Measurements from ENCODE around the gene SUPT3H. TPM values are rescaled to one million over a fixed set of nuclear protein-coding genes. Genes with fewer than 3 reads are reported as not detected.
"Not testable (repeated sequence)": the region's sequence is repeated elsewhere in the genome, so short reads cannot be mapped to it uniquely, and the experiment has no call there.

SUPT3H gene
- total RNA-seq, 1 donor from 2014 or later = 16.0 TPM

- TF ChIP-seq CTCF (IDR thresholded peaks at IDR 0.05; ENCODE audit: partially characterized antibody, unreplicated experiment) = no peak
- DNase-seq = no peak
- no peaks in the 10 kb centered on the region for H3K36me3 Mint-ChIP-seq (ENCODE audit: unreplicated experiment)
- H3K4me1 Mint-ChIP-seq (ENCODE audit: low read depth, unreplicated experiment) = no peaks in the 10 kb centered on the region
- H3K27ac Mint-ChIP-seq (ENCODE audit: unreplicated experiment) = no peak overlapping the region
- no peaks in the 10 kb centered on the region for H3K27me3 Mint-ChIP-seq (ENCODE audit: unreplicated experiment)
- H3K4me3 Mint-ChIP-seq (ENCODE audit: unreplicated experiment) = no peak overlapping the region
- no peaks in the 10 kb centered on the region for H3K9me3 Mint-ChIP-seq (ENCODE audit: unreplicated experiment)
Measured at GRCh38 chr6:45154679-45155078, 223.1 kb downstream of the SUPT3H start.

GRCh38 chr6:45148711-45149341 lies 228.9 kb downstream of the SUPT3H start:
- no peaks in the 10 kb centered on the region for H3K9me3 Mint-ChIP-seq (ENCODE audit: unreplicated experiment)
- H3K4me1 Mint-ChIP-seq (ENCODE audit: low read depth, unreplicated experiment) = no peaks in the 10 kb centered on the region
- H3K27me3 Mint-ChIP-seq (ENCODE audit: unreplicated experiment) = no peaks in the 10 kb centered on the region
- no peak for DNase-seq
- no peak for TF ChIP-seq CTCF (IDR thresholded peaks at IDR 0.05; ENCODE audit: partially characterized antibody, unreplicated experiment)
- no peak overlapping the region for H3K4me3 Mint-ChIP-seq (ENCODE audit: unreplicated experiment)
- no peaks in the 10 kb centered on the region for H3K36me3 Mint-ChIP-seq (ENCODE audit: unreplicated experiment)
- H3K27ac Mint-ChIP-seq (ENCODE audit: unreplicated experiment) = no peak overlapping the region

- Mint-ChIP-seq H3K9me3 (ENCODE audit: unreplicated experiment) (no peaks in the 10 kb centered on the region), H3K27ac (ENCODE audit: unreplicated experiment) (no peak overlapping the region), H3K4me3 (ENCODE audit: unreplicated experiment) (no peak overlapping the region), H3K27me3 (ENCODE audit: unreplicated experiment) (no peaks in the 10 kb centered on the region), H3K4me1 (ENCODE audit: low read depth, unreplicated experiment) (no peaks in the 10 kb centered on the region), H3K36me3 (ENCODE audit: unreplicated experiment) (no peaks in the 10 kb centered on the region)
- DNase-seq = no peak
- TF ChIP-seq CTCF (IDR thresholded peaks at IDR 0.05; ENCODE audit: partially characterized antibody, unreplicated experiment) = no peak
Measured at GRCh38 chr6:45148278-45148677, 229.5 kb downstream of the SUPT3H start.

- H3K4me3 Mint-ChIP-seq (ENCODE audit: unreplicated experiment); H3K4me1 Mint-ChIP-seq (ENCODE audit: low read depth, unreplicated experiment); DNase-seq; H3K9me3 Mint-ChIP-seq (ENCODE audit: unreplicated experiment); H3K27me3 Mint-ChIP-seq (ENCODE audit: unreplicated experiment); H3K36me3 Mint-ChIP-seq (ENCODE audit: unreplicated experiment); H3K27ac Mint-ChIP-seq (ENCODE audit: unreplicated experiment): not testable (repeated sequence)
Measured at GRCh38 chr6:45145658-45146057, 232.1 kb downstream of the SUPT3H start.

GRCh38 chr6:45138765-45139164 lies 239.0 kb downstream of the SUPT3H start:
- Mint-ChIP-seq H3K36me3 (ENCODE audit: unreplicated experiment) (peaks cover 22% of the 10 kb centered on the region), H3K4me3 (ENCODE audit: unreplicated experiment) (no peak overlapping the region), H3K27ac (ENCODE audit: unreplicated experiment) (no peak overlapping the region), H3K9me3 (ENCODE audit: unreplicated experiment) (peaks cover 13% of the 10 kb centered on the region), H3K4me1 (ENCODE audit: low read depth, unreplicated experiment) (no peaks in the 10 kb centered on the region), H3K27me3 (ENCODE audit: unreplicated experiment) (no peaks in the 10 kb centered on the region)
- TF ChIP-seq CTCF (IDR thresholded peaks at IDR 0.05; ENCODE audit: partially characterized antibody, unreplicated experiment) = no peak
- no peak for DNase-seq
